Measurements from ENCODE around the gene NDST1. TPM values are rescaled to one million over a fixed set of nuclear protein-coding genes. Genes with fewer than 3 reads are reported as not detected.

The NDST1 gene
- total and polyA plus RNA-seq, 10 of the 15 experiments (the other 5 are each of a cell fraction or from before 2014, with no cell fraction given) = 0.20 to 53.5 (median 12.9) TPM

- H3K27me3 ChIP-seq (replicated peaks in 1 of 2; ENCODE audit: control insufficient read depth in 2 of 2, insufficient read depth in 2 of 2, low read length in 1 of 2) = no peaks in the 10 kb centered on the region; a peak in 2 of 4 replicates
- FAIRE-seq (no peak), DNase-seq (ENCODE audit: low read depth, low spot score) (no peak), ATAC-seq (no peak)
- no peak overlapping the region for H3K9ac ChIP-seq (ENCODE audit: control insufficient read depth, insufficient read depth, low read length)
- H3K9me3 ChIP-seq (replicated peaks; ENCODE audit: control insufficient read depth, insufficient read depth, low read length) = no peaks in the 10 kb centered on the region
- TF ChIP-seq PRDM15 (CRISPR knock-in tag; IDR thresholded peaks at IDR 0.05) = no peak
- ChIA-PET SMC1A (ENCODE audit: uncharacterized antibody, unreplicated experiment) (no interaction called here), RAD21 (ENCODE audit: unreplicated experiment) (no interaction called here), CTCF (interaction anchor here (1.0 kb wide), 1 partner anchor 19 kb away, joined by 3 read pairs; no protein-coding TSS in a partner anchor), POLR2A (interaction anchor here (0.8 to 1.0 kb wide), 2 partner anchors 22 to 27 kb away, joined by 3 read pairs; no protein-coding TSS in a partner anchor)
- 71% methylated on average over 5 of the region's 5 CpGs for WGBS (ENCODE audit: insufficient coverage, insufficient replicate concordance, low lambda C conversion rate, missing lambda C conversion rate)
- intact Hi-C loops (cut with micrococcal nuclease; ENCODE audit: unreplicated experiment) (no loop called here), in situ Hi-C loops (cut with MboI) (no loop called here)
- no peak overlapping the region for H3K4me2 ChIP-seq (ENCODE audit: control insufficient read depth, insufficient read depth)
- H3K79me2 ChIP-seq (ENCODE audit: control insufficient read depth, insufficient read depth, low read length) = no peaks in the 10 kb centered on the region
- H3K36me3 ChIP-seq (ENCODE audit: control insufficient read depth in 2 of 2, insufficient read depth in 2 of 2, low read length in 1 of 2) = no peaks in the 10 kb centered on the region
- no peak overlapping the region for H3K27ac ChIP-seq (ENCODE audit: control insufficient read depth, insufficient read depth)
- peaks cover 4% of the 10 kb centered on the region for H3K4me1 ChIP-seq (ENCODE audit: control insufficient read depth, insufficient read depth, low read length)
- BruUV-seq (replicated peaks) = no TSS peak
- no peak overlapping the region for H2AFZ ChIP-seq (ENCODE audit: control insufficient read depth, low read depth, low read length)
- H4K20me1 ChIP-seq (ENCODE audit: control insufficient read depth, insufficient read depth) = no peaks in the 10 kb centered on the region
- H3K4me3 ChIP-seq = no peak overlapping the region
Measured at GRCh38 chr5:150599281-150599680, 91.3 kb downstream of the NDST1 start.

GRCh38 chr5:150599917-150600511 is 92.1 kb downstream of the NDST1 start:
- no TSS peak for BruUV-seq (replicated peaks)
- RAD21 ChIA-PET (ENCODE audit: unreplicated experiment) = no interaction called here
- H3K9me3 ChIP-seq (replicated peaks; ENCODE audit: control insufficient read depth, insufficient read depth, low read length) = no peaks in the 10 kb centered on the region
- peaks cover 4% of the 10 kb centered on the region for H3K4me1 ChIP-seq (ENCODE audit: control insufficient read depth, insufficient read depth, low read length)
- SMC1A ChIA-PET (ENCODE audit: uncharacterized antibody, unreplicated experiment) = no interaction called here
- in situ Hi-C loops (cut with MboI) (no loop called here), intact Hi-C loops (cut with micrococcal nuclease; ENCODE audit: unreplicated experiment) (no loop called here)
- no peaks in the 10 kb centered on the region for H3K79me2 ChIP-seq (ENCODE audit: control insufficient read depth, insufficient read depth, low read length)
- DNase-seq (ENCODE audit: low read depth, low spot score) (no peak), ATAC-seq (peak; percentile 24), FAIRE-seq (no peak)
- no peaks in the 10 kb centered on the region for H4K20me1 ChIP-seq (ENCODE audit: control insufficient read depth, insufficient read depth)
- no peaks in the 10 kb centered on the region; a peak in 1 of 4 replicates for H3K27me3 ChIP-seq (replicated peaks in 1 of 2; ENCODE audit: control insufficient read depth in 2 of 2, insufficient read depth in 2 of 2, low read length in 1 of 2)
- H3K4me2 ChIP-seq (ENCODE audit: control insufficient read depth, insufficient read depth) = no peak overlapping the region
- CTCF ChIA-PET = interaction anchor here (0.6 to 1.0 kb wide), 2 partner anchors 19 to 58 kb away, joined by 3 read pairs; no protein-coding TSS in a partner anchor
- no peak overlapping the region for H2AFZ ChIP-seq (ENCODE audit: control insufficient read depth, low read depth, low read length)
- POLR2A ChIA-PET = interaction anchor here (1.0 kb wide), 1 partner anchor 26 kb away, joined by 3 read pairs; no protein-coding TSS in a partner anchor
- no peak overlapping the region for H3K27ac ChIP-seq (ENCODE audit: control insufficient read depth, insufficient read depth)
- H3K36me3 ChIP-seq (ENCODE audit: control insufficient read depth in 2 of 2, insufficient read depth in 2 of 2, low read length in 1 of 2) = no peaks in the 10 kb centered on the region
- H3K9ac ChIP-seq (ENCODE audit: control insufficient read depth, insufficient read depth, low read length) = no peak overlapping the region
- 43% methylated on average over 11 of the region's 11 CpGs for WGBS (ENCODE audit: insufficient coverage, insufficient replicate concordance, low lambda C conversion rate, missing lambda C conversion rate)
- no peak overlapping the region for H3K4me3 ChIP-seq
- TF ChIP-seq CREB1 (IDR thresholded peaks at IDR 0.05; ENCODE audit: low read depth) (0 out of 2 replicates have a peak, but pooled peaks have one; percentile 19), SMARCA5 (IDR thresholded peaks at IDR 0.05) (peak; percentile 20; the same call in 1 of the 2 replicates), IRF5 (IDR thresholded peaks at IDR 0.05; ENCODE audit: borderline replicate concordance) (no peak), STAT1 (conservative IDR thresholded peaks at IDR 0.05) (no peak), JUNB (IDR thresholded peaks at IDR 0.05) (no peak), MEF2B (IDR thresholded peaks at IDR 0.05; ENCODE audit: partially characterized antibody, poor library complexity, severe bottlenecking) (no peak), ESRRA (IDR thresholded peaks at IDR 0.05; ENCODE audit: low read length) (no peak), ZNF207 (IDR thresholded peaks at IDR 0.05; ENCODE audit: borderline replicate concordance) (no peak), NRF1 (conservative IDR thresholded peaks at IDR 0.05; ENCODE audit: low read depth, low read length) (no peak)

All from GM12878 (cell line).